IMR-90 (cell line): Measurements from ENCODE around the gene RB1. TPM values are rescaled to one million over a fixed set of nuclear protein-coding genes. Genes with fewer than 3 reads are reported as not detected.

Experiments
- ATAC-seq: fragments of 200-7000 bp; cut with Tn5 transposase; 2 replicates; pipeline ENCODE4 v1.9.1; 2020; ENCODE audit warnings: low read depth, mild to moderate bottlenecking, moderate library complexity
- BruUV-seq: library from RNA; stranded (reverse); fragments of 400-500 nt; replicated peaks from 2 replicates; lab custom pipeline; 2021; lab: Mats Ljungman, UMichigan
- CTCF ChIA-PET: fragments of 300-600 bp; formaldehyde crosslinking; extraction: SDS; loops from one replicate; lab custom pipeline; 2021; ENCODE audit warnings: antibody characterized with exemption; lab: Yijun Ruan, JAX
- POLR2A ChIA-PET: fragments of 300-600 bp; sonication (Branson Sonifier 250); formaldehyde crosslinking; loops from one replicate; lab custom pipeline; 2022; ENCODE audit warnings: antibody characterized with exemption; ENCODE audit not compliant: unreplicated experiment; lab: Charles Lee
- DNase-seq: peaks from one replicate; pipeline ENCODE4 v3.0.0; 2013
- H2AFZ ChIP-seq: replicated peaks from 2 replicates; pipeline ENCODE3; 2013; ENCODE audit warnings: low read length, mild to moderate bottlenecking; ENCODE audit not compliant: poor library complexity
- H2AK5ac ChIP-seq: 2 replicates; pipeline ENCODE4 v1.6.1; 2013; ENCODE audit warnings: low read depth, low read length, inconsistent platforms
- H2AK9ac ChIP-seq: replicated peaks from 2 replicates; pipeline ENCODE3; 2013; ENCODE audit warnings: mild to moderate bottlenecking, low read depth, low read length, moderate library complexity; ENCODE audit not compliant: poor library complexity
- H2BK120ac ChIP-seq: 2 replicates; pipeline ENCODE4 v1.6.1; 2013; ENCODE audit warnings: low read depth, low read length, inconsistent platforms
- H2BK15ac ChIP-seq: 3 replicates; pipeline ENCODE4 v1.6.1; 2013; ENCODE audit warnings: low read depth, low read length, inconsistent platforms
- H2BK20ac ChIP-seq: 2 replicates; pipeline ENCODE4 v1.6.1; 2013; ENCODE audit warnings: low read depth, mild to moderate bottlenecking, inconsistent platforms, low read length, moderate library complexity
- H2BK5ac ChIP-seq: 2 replicates; pipeline ENCODE4 v1.6.1; 2013; ENCODE audit warnings: mild to moderate bottlenecking, low read depth, low read length, inconsistent platforms; ENCODE audit not compliant: poor library complexity, severe bottlenecking
- H3K14ac ChIP-seq: replicated peaks from 2 replicates; pipeline ENCODE4 v1.6.1; 2013; ENCODE audit warnings: low read depth, low read length, inconsistent platforms
- H3K18ac ChIP-seq: 2 replicates; pipeline ENCODE4 v1.6.1; 2013; ENCODE audit warnings: low read depth, low read length, control low read depth
- H3K23ac ChIP-seq: 2 replicates; pipeline ENCODE4 v1.6.1; 2013; ENCODE audit warnings: low read depth, low read length, inconsistent platforms
- H3K27ac ChIP-seq: 2 replicates; pipeline ENCODE4 v1.5.1; 2013; ENCODE audit warnings: mild to moderate bottlenecking, control low read depth, low read length; ENCODE audit not compliant: insufficient read depth
- H3K27me3 ChIP-seq: 2 replicates; pipeline ENCODE4 v1.6.1; 2013; ENCODE audit warnings: low read length; ENCODE audit not compliant: control insufficient read depth, insufficient read depth
- H3K36me3 ChIP-seq: 2 replicates; pipeline ENCODE4 v1.6.1; 2013; ENCODE audit warnings: low read length, mixed read lengths; ENCODE audit not compliant: control insufficient read depth, insufficient read depth
- H3K4ac ChIP-seq: 2 replicates; pipeline ENCODE4 v1.6.1; 2013; ENCODE audit warnings: low read depth, low read length, inconsistent platforms
- H3K4me1 ChIP-seq: 2 replicates; pipeline ENCODE4 v1.6.1; 2013; ENCODE audit warnings: low read length, mixed read lengths; ENCODE audit not compliant: control insufficient read depth, insufficient read depth
- H3K4me2 ChIP-seq: 2 replicates; pipeline ENCODE4 v1.6.1; 2013; ENCODE audit warnings: low read depth, mild to moderate bottlenecking, control low read depth, low read length, moderate library complexity
- H3K4me3 ChIP-seq: 2 replicates; pipeline ENCODE4 v1.5.1; 2013; ENCODE audit warnings: low read depth, mild to moderate bottlenecking, control low read depth, low read length, moderate library complexity; ENCODE audit not compliant: insufficient read depth
- H3K56ac ChIP-seq: 2 replicates; pipeline ENCODE4 v1.6.1; 2013; ENCODE audit warnings: low read length, inconsistent platforms; ENCODE audit not compliant: insufficient read depth; ENCODE audit errors: extremely low read depth
- H3K79me1 ChIP-seq, 2 experiments: 2 replicates each; pipeline ENCODE4 v1.6.1; 2013; ENCODE audit warnings: low read length in 2 of 2, inconsistent platforms in 1 of 2, low read depth in 1 of 2
- H3K9ac ChIP-seq: 2 replicates; pipeline ENCODE4 v1.6.1; 2013; ENCODE audit warnings: low read depth, low read length, control low read depth
- H3K9me1 ChIP-seq: 2 replicates; pipeline ENCODE4 v1.6.1; 2013; ENCODE audit warnings: low read length, inconsistent platforms; ENCODE audit not compliant: insufficient read depth
- H3K9me3 ChIP-seq: 2 replicates; pipeline ENCODE4 v1.6.1; 2013; ENCODE audit warnings: low read length; ENCODE audit not compliant: control insufficient read depth, insufficient read depth
- H4K20me1 ChIP-seq: 2 replicates; pipeline ENCODE4 v1.6.1; 2013; ENCODE audit warnings: low read length, inconsistent platforms; ENCODE audit not compliant: insufficient read depth
- H4K5ac ChIP-seq: 2 replicates; pipeline ENCODE4 v1.6.1; 2013; ENCODE audit warnings: mild to moderate bottlenecking, low read depth, low read length, control low read depth
- H4K8ac ChIP-seq, 2 experiments: 2 replicates each; pipeline ENCODE4 v1.6.1; 2013; ENCODE audit warnings: low read depth in 2 of 2, low read length in 2 of 2, control low read depth in 1 of 2, inconsistent platforms in 1 of 2
- H4K91ac ChIP-seq: 2 replicates; pipeline ENCODE4 v1.6.1; 2013; ENCODE audit warnings: low read depth, low read length, inconsistent platforms; ENCODE audit not compliant: insufficient read depth
- MXI1 ChIP-seq: IDR thresholded peaks from 2 replicates; pipeline ENCODE4 v1.6.1; 2012; ENCODE audit warnings: low read depth, mild to moderate bottlenecking, low read length, moderate library complexity, borderline replicate concordance
- RAD21 ChIP-seq: IDR thresholded peaks from 2 replicates; pipeline ENCODE4 v1.6.1; 2012; ENCODE audit warnings: low read length, improper control_type of control experiment
- RCOR1 ChIP-seq: IDR thresholded peaks from 2 replicates; pipeline ENCODE4 v1.6.1; 2012; ENCODE audit warnings: mild to moderate bottlenecking, low read length, improper control_type of control experiment; ENCODE audit not compliant: insufficient replicate concordance
- RFX5 ChIP-seq: IDR thresholded peaks from 2 replicates; pipeline ENCODE4 v1.8.0; 2012; ENCODE audit warnings: low read depth, mild to moderate bottlenecking, low read length, moderate library complexity
- WGBS, 2 experiments: methylation state at CpG; one replicate each; pipeline versions ENCODE4 v1.1.5 to v1.1.7; 2013; ENCODE audit warnings: missing lambda C conversion rate in 2 of 2; ENCODE audit not compliant: insufficient read length in 1 of 2; ENCODE audit errors: extremely low coverage in 2 of 2; 5-methylcytosine and 5-hydroxymethylcytosine counted together
- dilution Hi-C: fragments of 300-500 bp; cut with HindIII; formaldehyde crosslinking; loops from one replicate; pipeline ENCODE4 v1.14.3; 2018; ENCODE audit warnings: low sequenced_read_pairs; ENCODE audit not compliant: unreplicated experiment
- in situ Hi-C: fragments of 300-500 bp; cut with MboI; formaldehyde crosslinking; loops from 3 replicates; pipeline ENCODE4 v1.14.3; 2019; ENCODE audit warnings: low sequenced_read_pairs, inconsistent platforms, mixed read lengths
- intact Hi-C: fragments of 100-400 bp; cut with micrococcal nuclease; formaldehyde crosslinking; loops from 2 replicates; pipeline ENCODE4 v1.10.0; 2022
- polyA plus RNA-seq, 3 experiments: library from polyadenylated mRNA; depleted of rRNA; stranded (reverse); fragments of >200 nt; gene quantifications; 2 replicates each; pipeline ENCODE4 v1.2.3, GENCODE V29; 2012; ENCODE audit warnings: low replicate concordance in 1 of 3
- total RNA-seq: library from RNA; depleted of rRNA; stranded (reverse); fragments of >200 nt; gene quantifications from 2 replicates; pipeline ENCODE4 v1.2.3, GENCODE V29; 2012
- TF ChIP-seq, protein P1 (sequence below): fragments of 150-350 bp; IDR thresholded peaks from 2 replicates; pipeline ENCODE4 v1.6.1; 2016; ENCODE audit warnings: low read depth, mild to moderate bottlenecking, low read length, moderate library complexity, borderline replicate concordance
- TF ChIP-seq, protein P2 (sequence below): fragments of 150-350 bp; IDR thresholded peaks from 2 replicates; pipeline ENCODE4 v1.6.1; 2017; ENCODE audit warnings: mild to moderate bottlenecking, antibody characterized with exemption, low read length, low read depth

Gene RB1
- total and polyA plus RNA-seq, 2 of the 4 experiments (the other 2 are of a cell fraction) = 11.4 to 15.4 TPM

DNA sequence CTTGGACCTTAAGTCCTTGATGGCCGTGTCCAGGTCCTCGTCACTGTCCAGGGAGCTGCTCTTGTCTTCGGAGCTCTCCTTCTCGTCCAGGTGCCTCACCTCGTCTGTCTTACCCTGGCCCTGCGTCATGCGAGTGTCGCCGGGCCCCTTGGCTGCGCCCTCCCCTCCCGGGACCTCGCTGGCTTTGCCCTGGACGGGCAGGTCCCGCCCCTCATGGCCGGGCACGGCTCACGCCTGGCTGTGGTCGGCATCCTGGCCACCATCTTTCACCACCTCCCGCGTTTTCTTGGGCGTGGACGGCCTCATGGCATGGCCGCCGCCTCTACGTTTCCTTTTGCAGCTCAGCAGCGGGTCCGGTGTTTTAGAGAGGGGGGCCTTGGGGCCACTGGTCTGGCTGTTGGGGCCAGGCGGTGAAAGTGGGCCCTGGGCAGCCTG lies 14.8 kb downstream of the RB1 start:
- H2AFZ ChIP-seq = no peak overlapping the region
- POLR2A ChIA-PET = no interaction called here

More for the DNA sequence above, 14.8 kb downstream of the RB1 start:
- BruUV-seq = no TSS peak
- Histone ChIP-seq H4K5ac (no peak overlapping the region), H3K79me1 (peaks cover 17 to 19% of the 10 kb centered on the region in 2 experiments), H2AK5ac (no peak overlapping the region), H2BK5ac (no peak overlapping the region), H3K18ac (no peak overlapping the region), H2BK120ac (no peak overlapping the region), H3K9ac (no peak overlapping the region), H2BK20ac (no peak overlapping the region), H3K14ac (no peak overlapping the region), H3K4me1 (no peaks in the 10 kb centered on the region), H3K4me3 (no peak overlapping the region), H3K9me3 (peaks cover 8% of the 10 kb centered on the region; the same call in 1 of the 2 replicates), H3K56ac (no peak overlapping the region), H4K91ac (no peak overlapping the region), H3K27ac (no peak overlapping the region), H3K36me3 (peaks cover 21% of the 10 kb centered on the region), H3K4me2 (no peak overlapping the region), H4K20me1 (no peaks in the 10 kb centered on the region), H2BK15ac (no peak overlapping the region), H3K27me3 (no peaks in the 10 kb centered on the region), H3K9me1 (no peaks in the 10 kb centered on the region), H2AK9ac (no peak overlapping the region), H4K8ac (no peak overlapping the region), H3K23ac (no peak overlapping the region), H3K4ac (no peak overlapping the region)
- in situ Hi-C loops = no loop called here
- TF ChIP-seq, protein P1, sequence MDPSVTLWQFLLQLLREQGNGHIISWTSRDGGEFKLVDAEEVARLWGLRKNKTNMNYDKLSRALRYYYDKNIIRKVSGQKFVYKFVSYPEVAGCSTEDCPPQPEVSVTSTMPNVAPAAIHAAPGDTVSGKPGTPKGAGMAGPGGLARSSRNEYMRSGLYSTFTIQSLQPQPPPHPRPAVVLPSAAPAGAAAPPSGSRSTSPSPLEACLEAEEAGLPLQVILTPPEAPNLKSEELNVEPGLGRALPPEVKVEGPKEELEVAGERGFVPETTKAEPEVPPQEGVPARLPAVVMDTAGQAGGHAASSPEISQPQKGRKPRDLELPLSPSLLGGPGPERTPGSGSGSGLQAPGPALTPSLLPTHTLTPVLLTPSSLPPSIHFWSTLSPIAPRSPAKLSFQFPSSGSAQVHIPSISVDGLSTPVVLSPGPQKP = no peak
- TF ChIP-seq, protein P2, sequence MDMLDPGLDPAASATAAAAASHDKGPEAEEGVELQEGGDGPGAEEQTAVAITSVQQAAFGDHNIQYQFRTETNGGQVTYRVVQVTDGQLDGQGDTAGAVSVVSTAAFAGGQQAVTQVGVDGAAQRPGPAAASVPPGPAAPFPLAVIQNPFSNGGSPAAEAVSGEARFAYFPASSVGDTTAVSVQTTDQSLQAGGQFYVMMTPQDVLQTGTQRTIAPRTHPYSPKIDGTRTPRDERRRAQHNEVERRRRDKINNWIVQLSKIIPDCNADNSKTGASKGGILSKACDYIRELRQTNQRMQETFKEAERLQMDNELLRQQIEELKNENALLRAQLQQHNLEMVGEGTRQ = no peak
- TF ChIP-seq RAD21 = no peak
- no peak for TF ChIP-seq RFX5
- TF ChIP-seq MXI1 = no peak
- no peak for TF ChIP-seq RCOR1
- CTCF ChIA-PET = no interaction called here
- 84% methylated on average over 16 of the region's 28 CpGs; no CpG with 5 or more reads in 1 of the 2 experiments for WGBS, 2 experiments
- dilution Hi-C loops = no loop called here
- intact Hi-C loops = no loop called here
- ATAC-seq (no peak), DNase-seq (no peak)
